Endothelial cell of umbilical vein (primary cell): ENCODE results near the gene DGKH.

Experiments used
- CTCF ChIP-seq, 2 donors: IDR thresholded peaks; 1 replicate in 1 of 2; 2 replicates in 1 of 2; pipeline ENCODE4 v1.5.1; 2011; ENCODE audit warnings: low read length in 2 of 2, mild to moderate bottlenecking in 2 of 2, moderate library complexity in 2 of 2, control low read depth in 1 of 2, inconsistent platforms in 1 of 2, low read depth in 1 of 2; ENCODE audit not compliant: insufficient read depth in 1 of 2; ENCODE audit errors: extremely low read depth in 1 of 2
- EZH2 ChIP-seq: IDR thresholded peaks from 2 replicates; pipeline ENCODE4 v1.6.1; 2012; ENCODE audit warnings: borderline replicate concordance, low read depth, mild to moderate bottlenecking, moderate library complexity, low read length, inconsistent platforms; ENCODE audit not compliant: severe bottlenecking
- FOS ChIP-seq: IDR thresholded peaks from 2 replicates; pipeline ENCODE4 v1.6.1; 2011; ENCODE audit warnings: mild to moderate bottlenecking, low read length, moderate library complexity, borderline replicate concordance; ENCODE audit not compliant: insufficient read depth
- GATA2 ChIP-seq: IDR thresholded peaks from 2 replicates; pipeline ENCODE4 v1.7.0; 2011; ENCODE audit warnings: low read depth, mild to moderate bottlenecking, moderate library complexity, mixed read lengths, low read length; ENCODE audit not compliant: insufficient read length, insufficient read depth
- JUN ChIP-seq: IDR thresholded peaks from 2 replicates; pipeline ENCODE4 v1.6.1; 2011; ENCODE audit warnings: borderline replicate concordance, low read depth; ENCODE audit not compliant: insufficient read length, insufficient read depth
- MAX ChIP-seq: IDR thresholded peaks from 2 replicates; pipeline ENCODE4 v1.6.1; 2011; ENCODE audit not compliant: insufficient read depth, insufficient read length
- MYC ChIP-seq: IDR thresholded peaks from one replicate; pipeline ENCODE4 v1.6.1; 2011; ENCODE audit warnings: mild to moderate bottlenecking, low read depth, low read length
- POLR2A ChIP-seq: IDR thresholded peaks from 2 replicates; pipeline ENCODE4 v1.6.1; 2012; ENCODE audit warnings: low read depth, mild to moderate bottlenecking, control low read depth, low read length
- POLR2AphosphoS5 ChIP-seq: IDR thresholded peaks from 2 replicates; pipeline ENCODE4 v1.6.1; 2012; ENCODE audit warnings: low read depth, mild to moderate bottlenecking, control low read depth, low read length, moderate library complexity; ENCODE audit not compliant: insufficient read depth

DNA sequence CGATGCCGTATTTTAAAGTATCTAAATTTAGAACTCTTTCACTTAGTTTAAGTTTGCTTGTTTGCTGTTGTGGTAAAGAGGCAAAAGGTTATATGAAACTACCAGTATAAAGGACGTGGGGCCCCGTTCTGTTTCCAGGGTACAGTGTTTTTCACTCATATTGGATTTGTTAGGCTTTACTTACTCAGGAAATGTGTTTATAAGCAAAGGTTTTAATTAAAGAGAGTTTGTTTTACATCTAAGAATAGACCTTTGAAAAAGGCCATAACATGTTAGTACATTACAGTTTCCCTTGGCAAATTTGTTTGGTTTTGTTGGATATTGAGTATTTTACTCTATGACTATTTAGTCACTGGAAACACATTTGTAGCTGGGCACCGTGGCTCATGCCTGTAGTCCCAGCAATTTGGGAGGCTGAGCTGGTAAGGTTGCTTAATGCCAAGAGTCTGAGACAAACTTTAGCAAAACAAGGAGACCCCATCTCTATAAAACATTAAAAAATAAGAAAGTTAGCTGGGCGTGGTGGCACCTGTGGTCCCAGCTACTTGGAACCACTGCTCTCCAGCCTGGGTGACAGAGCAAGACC, 7.1 kb downstream of the DGKH start:
- TF ChIP-seq CTCF (IDR thresholded peaks at IDR 0.05; ENCODE audit: extremely low read depth in 1 of 2, insufficient read depth in 1 of 2, low read depth in 1 of 2, low read length in 2 of 2) (no peak), POLR2AphosphoS5 (no peak), MAX (no peak), POLR2A (no peak), EZH2 (no peak), JUN (no peak), GATA2 (no peak), FOS (no peak), MYC (no peak)
